ENCODE results near the gene PXMP2. TPM values are rescaled to one million over a fixed set of nuclear protein-coding genes. Genes with fewer than 3 reads are reported as not detected.
"Not testable (repeated sequence)": the region's sequence is repeated elsewhere in the genome, so short reads cannot be mapped to it uniquely, and the experiment has no call there.

Gene PXMP2
- total RNA-seq, 1 donor from 2014 or later: 12.3 TPM

- no peak for ATAC-seq
Observed at GRCh38 chr12:132723764-132724140, 36.4 kb downstream of the PXMP2 start.

- ATAC-seq: no peak
Observed at GRCh38 chr12:132724506-132725241, 37.3 kb downstream of the PXMP2 start.

- no peak for ATAC-seq
Observed at GRCh38 chr12:132726386-132726785, 39.0 kb downstream of the PXMP2 start.

DNA sequence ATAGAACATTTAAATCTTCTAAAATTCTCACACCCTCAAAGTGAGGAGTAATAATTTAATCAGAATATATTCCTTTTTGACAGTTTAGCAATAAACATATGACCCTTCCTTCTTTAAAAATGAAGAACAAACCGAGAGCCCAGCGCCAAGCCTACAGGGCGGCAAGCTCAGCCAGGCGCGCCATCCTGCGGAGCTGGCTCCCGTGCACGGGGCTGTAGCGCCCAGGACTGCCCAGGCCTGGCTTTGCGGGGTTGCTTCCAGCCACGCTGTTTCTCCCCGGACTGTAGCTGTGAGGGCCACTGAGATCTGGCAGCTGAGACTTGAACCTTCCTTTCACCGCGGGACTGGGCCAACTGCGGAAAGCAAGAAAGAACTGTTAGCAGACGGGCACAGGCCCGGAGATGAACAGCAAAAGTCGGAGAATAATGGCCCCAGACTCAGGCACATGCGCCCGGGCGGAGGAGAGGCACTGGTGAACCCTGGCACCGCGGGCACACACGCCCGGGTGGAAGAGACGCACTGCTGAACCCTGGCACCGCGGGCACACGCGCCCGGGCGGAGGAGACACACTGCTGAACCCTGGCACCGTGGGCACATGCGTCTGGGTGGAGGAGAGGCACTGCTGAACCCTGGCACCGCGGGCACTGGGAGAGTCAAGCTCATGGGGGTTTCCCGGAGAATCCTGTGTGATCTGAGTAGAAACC, 39.9 kb downstream of the PXMP2 start:
- ATAC-seq: peak; percentile 30

- no peak for ATAC-seq
Observed at GRCh38 chr12:132728502-132728901, 41.1 kb downstream of the PXMP2 start.

DNA sequence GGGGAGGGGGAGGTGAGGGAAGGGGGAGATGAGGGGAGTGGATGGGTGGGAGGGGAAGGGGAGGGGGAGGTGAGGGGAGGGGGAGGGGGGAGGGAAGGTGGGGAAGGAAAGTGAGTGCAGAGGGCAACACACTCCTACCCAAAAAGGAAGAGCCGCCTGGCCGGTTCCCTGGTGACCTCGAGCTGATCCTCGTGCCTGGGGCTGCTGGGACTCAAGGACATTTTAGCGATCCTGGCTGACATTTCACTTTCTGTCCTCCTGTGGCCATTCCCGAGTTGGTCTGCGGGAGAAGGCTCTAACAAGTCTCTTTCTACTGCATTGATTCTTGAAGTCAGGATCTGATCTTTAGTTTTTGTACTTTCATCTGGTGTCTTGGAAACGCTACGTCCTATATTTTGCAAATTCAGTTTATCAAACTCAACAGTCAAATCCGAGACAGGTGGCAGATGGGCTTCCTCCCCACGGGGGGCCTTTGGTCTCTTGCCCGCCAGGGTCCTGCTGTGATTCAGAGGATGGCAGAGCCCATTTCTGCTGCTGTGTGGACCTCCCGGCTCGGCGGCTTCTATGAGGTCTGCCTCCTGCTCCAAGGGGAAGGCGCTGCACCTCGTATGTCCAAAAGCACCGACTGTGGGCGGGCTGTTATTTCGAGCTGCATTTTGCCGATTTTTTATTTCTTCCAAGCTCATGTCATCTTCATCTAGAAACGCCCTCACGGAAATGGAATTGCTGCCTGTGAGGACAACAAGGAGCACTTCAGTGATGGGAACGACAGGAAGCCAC, 42.3 kb downstream of the PXMP2 start:
- no peak for ATAC-seq

- no peak for ATAC-seq
Observed at GRCh38 chr12:132730353-132730752, 43.0 kb downstream of the PXMP2 start.

- ATAC-seq: no peak
Observed at GRCh38 chr12:132731574-132731973, 44.2 kb downstream of the PXMP2 start.

DNA sequence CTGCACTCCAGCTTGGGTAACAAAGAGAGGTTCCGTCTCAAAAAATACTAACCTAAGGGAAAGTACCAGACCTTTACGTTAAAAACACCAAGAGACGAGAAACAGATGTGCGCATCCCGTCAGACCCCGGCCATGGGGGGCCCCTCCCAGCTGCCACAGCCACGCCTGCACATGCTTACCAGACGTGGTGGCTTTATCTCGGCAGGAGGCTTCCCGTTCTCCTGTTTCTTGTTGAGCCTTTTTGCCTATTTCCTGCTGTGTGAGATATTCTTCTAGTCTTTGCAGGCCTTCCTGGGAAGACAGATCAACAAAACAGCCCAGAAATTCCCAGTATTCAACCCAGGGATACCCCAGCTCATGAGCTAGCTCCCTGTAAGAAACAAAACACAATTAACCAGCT, 46.8 kb downstream of the PXMP2 start:
- ATAC-seq: no peak

DNA sequence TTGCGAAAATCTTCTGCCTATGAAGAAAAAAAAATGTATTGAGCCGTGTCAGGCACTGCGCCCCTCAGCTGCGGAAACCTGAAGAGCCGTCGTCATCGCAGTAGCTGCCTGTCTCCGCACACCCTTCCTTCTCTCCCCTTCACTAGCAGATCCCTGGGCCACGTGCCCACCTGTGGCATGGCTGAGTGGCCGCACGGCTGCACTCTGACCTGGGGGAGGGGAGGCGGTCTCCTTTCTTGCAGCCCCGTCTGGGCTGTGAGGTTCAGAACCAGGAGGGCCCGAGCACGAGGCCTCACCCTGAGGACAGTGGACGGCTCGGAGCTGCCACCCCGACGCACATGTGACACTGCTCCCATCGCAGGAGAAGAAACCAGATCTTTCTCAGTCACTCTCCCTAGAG, 48.1 kb downstream of the PXMP2 start:
- peak; percentile 24 for ATAC-seq

- peak; percentile 13 for ATAC-seq
Observed at GRCh38 chr12:132736378-132736777, 49.0 kb downstream of the PXMP2 start.

DNA sequence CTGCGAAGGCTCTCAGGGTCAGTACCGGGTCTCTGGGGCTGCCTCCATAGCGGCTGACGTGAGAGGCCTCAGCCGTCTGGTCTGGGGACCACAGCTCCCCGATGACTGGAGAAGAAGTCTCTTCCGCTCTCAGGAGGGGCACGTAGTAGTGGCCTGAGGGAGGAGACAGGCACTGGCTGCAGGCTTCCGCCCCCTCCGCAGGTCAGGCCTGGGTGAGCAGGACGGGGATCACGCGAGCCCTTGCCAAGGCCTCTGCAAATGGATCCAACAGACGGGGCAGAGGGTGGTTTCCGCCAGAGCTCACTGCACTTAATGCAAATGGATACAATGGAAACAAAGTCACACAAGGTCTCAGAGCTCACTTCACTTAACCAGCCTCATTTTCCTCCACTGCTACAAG, 49.5 kb downstream of the PXMP2 start:
- peak; percentile 30 for ATAC-seq

GRCh38 chr12:132739600-132740312, 52.4 kb downstream of the PXMP2 start:
- ATAC-seq: no peak

DNA sequence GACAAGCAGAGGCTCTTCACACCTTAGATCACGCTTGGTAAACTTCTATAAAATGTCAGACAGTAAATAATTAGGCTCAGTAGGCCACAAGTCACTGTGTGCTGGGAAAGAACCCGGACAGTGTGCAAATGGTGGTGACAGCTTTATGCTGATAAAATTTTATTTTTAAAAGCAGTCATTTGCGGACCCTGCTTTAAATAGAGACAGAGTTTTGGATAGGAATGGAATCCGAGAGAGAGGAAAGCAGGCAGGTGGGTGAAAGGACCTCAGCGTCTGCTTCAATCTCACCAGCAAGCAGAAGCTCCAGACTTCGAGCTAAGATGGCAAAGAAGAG, 52.9 kb downstream of the PXMP2 start:
- ATAC-seq: no peak

- ATAC-seq: no peak
Observed at GRCh38 chr12:132740652-132741051, 53.3 kb downstream of the PXMP2 start.

DNA sequence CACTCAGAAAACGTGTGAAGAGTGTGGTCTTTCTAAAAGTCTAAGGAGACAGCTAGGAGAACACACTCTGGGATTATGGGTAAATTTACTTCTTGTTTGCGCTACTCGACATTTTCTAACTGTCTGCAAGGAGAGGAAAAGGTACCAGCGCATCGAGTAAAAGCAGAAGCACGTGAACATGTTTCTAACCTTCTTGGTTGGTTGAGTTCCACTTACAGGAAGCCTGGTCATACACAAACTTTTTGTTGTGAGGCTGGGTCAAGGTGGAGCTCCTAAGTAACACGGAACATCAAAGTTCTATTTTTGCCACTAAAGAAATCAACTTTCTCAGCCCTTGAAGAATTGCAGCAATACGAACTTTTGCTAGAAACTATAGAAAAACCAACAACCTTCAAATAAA, 54.2 kb downstream of the PXMP2 start:
- ATAC-seq: no peak

GRCh38 chr12:132743831-132744230, 56.4 kb downstream of the PXMP2 start:
- no peak for ATAC-seq

DNA sequence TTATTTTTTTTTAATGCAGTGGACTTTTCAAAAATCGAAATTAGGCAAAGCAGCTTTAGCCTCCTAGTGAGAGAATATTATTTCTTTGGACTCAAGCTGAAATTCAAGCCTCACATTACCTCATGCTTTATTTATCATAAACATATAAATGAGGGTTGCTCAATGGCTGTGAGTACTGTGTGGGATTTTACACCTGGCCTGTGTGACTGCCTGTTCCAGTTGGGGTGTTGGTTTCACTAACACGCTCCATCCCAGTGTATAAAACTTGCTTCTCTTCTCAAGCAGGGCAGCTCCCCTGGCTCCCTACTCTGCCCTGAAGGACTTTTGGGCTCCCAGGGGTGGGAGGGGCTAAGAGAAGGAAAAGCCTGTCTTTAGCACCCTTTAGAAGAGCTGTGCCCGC, 59.2 kb downstream of the PXMP2 start:
- ATAC-seq: peak; percentile 67

- ATAC-seq: no peak
Observed at GRCh38 chr12:132747395-132747794, 60.0 kb downstream of the PXMP2 start.

DNA sequence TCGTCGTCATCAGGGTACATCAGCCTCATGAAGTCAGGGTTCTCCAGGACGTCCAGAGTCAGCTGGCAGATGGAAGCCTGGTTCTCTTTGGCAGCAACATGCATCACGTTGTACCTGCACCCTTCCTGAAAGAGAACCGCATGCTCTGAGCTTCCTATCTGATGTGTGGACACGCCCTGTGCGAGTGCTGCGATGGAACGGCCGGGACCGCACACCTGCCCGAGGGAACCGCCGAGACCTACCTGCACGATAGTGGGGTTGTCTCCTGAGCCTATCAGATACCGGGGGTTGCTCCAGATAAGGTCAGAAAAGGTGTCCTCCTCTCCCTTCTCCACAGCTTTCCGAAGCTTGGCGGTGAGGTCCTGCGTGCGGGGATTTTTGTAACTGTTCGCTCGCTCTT, 60.5 kb downstream of the PXMP2 start:
- no peak for ATAC-seq

- no peak for ATAC-seq
Observed at GRCh38 chr12:132748319-132748718, 60.9 kb downstream of the PXMP2 start.

DNA sequence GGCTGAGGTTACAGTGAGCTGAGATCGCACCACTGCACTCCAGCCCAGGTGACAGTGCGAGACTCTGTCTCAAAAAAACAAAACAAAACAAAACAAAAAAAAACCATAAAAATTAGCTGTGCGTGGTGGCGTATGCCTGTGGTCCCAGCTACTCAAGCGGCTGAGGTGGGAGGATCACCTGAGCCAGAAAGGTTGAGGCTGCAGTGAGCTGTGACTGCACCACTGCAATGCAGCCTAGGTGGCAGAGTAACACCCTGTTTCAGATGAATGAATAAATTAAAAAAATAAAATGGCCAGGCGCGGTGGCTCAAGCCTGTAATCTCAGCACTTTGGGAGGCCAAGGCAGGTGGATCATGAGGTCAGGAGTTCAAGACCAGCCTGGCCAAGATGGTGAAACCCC, 66.3 kb downstream of the PXMP2 start:
- ATAC-seq: not testable (repeated sequence)
